K562 (cell line): ENCODE results near the gene LRRC15. TPM values are rescaled to one million over a fixed set of nuclear protein-coding genes. Genes with fewer than 3 reads are reported as not detected.

Source experiments
- ATAC-seq: fragments of 200-7000 bp; cut with Tn5 transposase; 3 replicates; pipeline ENCODE4 v1.9.1; 2020; ENCODE audit warnings: moderate library complexity
- BruUV-seq: library from RNA; stranded (reverse); fragments of 400-500 nt; replicated peaks from 2 replicates; lab custom pipeline; 2021; lab: Mats Ljungman, UMichigan
- CTCF ChIA-PET: fragments of 300-600 bp; formaldehyde crosslinking; extraction: SDS; loops from one replicate; lab custom pipeline; 2021; ENCODE audit warnings: low intra/inter-chr PET ratio; lab: Yijun Ruan, JAX
- POLR2A ChIA-PET: fragments of 300-600, 350-650 bp; sonication (Branson Sonifier 250); formaldehyde crosslinking; extraction: SDS; loops from one replicate; lab custom pipeline; 2021; ENCODE audit warnings: antibody characterized with exemption, inconsistent platforms; lab: Yijun Ruan, JAX
- DNase-seq, 4 experiments: peaks; one replicate each; pipeline versions ENCODE4 v3.0.0 to v3.0.0-alpha.2; 2011 to 2018; ENCODE audit warnings: low spot score in 3 of 4, mixed read lengths in 3 of 4; ENCODE audit errors: extremely low read depth in 1 of 4
- FAIRE-seq: peaks from 2 replicates; lab custom pipeline; 2011; peaks lifted over from hg19 to GRCh38; lab: Jason Lieb, UNC
- H2AFZ ChIP-seq: 2 replicates; pipeline ENCODE4 v1.6.0; 2011; ENCODE audit warnings: low read depth, low read length, control low read depth, inconsistent platforms
- H3K27ac ChIP-seq: fragments of 200-600 bp; 3 replicates; pipeline ENCODE4 v1.8.0; 2011; ENCODE audit warnings: low read depth, mild to moderate bottlenecking, control low read depth, inconsistent platforms, low read length, moderate library complexity, mixed read lengths; ENCODE audit errors: extremely low read depth
- H3K27me3 ChIP-seq, 2 experiments: fragments of 300-600 bp in 1 of 2; 2 replicates in 1 of 2; 3 replicates in 1 of 2; pipeline versions ENCODE4 v1.6.0 to v1.8.0; 2011; ENCODE audit warnings: inconsistent platforms in 2 of 2, low read length in 2 of 2, mild to moderate bottlenecking in 1 of 2, mixed read lengths in 1 of 2, moderate library complexity in 1 of 2; ENCODE audit not compliant: control insufficient read depth in 2 of 2, insufficient read depth in 2 of 2
- H3K36me3 ChIP-seq: fragments of 300-600 bp; 3 replicates; pipeline ENCODE4 v1.8.0; 2011; ENCODE audit warnings: mild to moderate bottlenecking, low read length, inconsistent platforms; ENCODE audit not compliant: control insufficient read depth, insufficient read depth
- H3K4me1 ChIP-seq, 2 experiments: fragments of 200-600 bp in 1 of 2; replicated peaks in 1 of 2; 2 replicates in 1 of 2; 3 replicates in 1 of 2; pipeline versions ENCODE4 v1.5.1 to v1.8.0; 2011; ENCODE audit warnings: inconsistent platforms in 2 of 2, low read length in 2 of 2, mild to moderate bottlenecking in 1 of 2, mixed read lengths in 1 of 2, moderate library complexity in 1 of 2; ENCODE audit not compliant: control insufficient read depth in 2 of 2, insufficient read depth in 2 of 2
- H3K4me2 ChIP-seq: 2 replicates; pipeline ENCODE4 v1.6.1; 2011; ENCODE audit warnings: low read length, control low read depth, inconsistent platforms, mixed read lengths; ENCODE audit not compliant: insufficient read depth
- H3K4me3 ChIP-seq: fragments of 200-600 bp; sonication (generic), shearing (Covaris generic); 2 replicates; pipeline ENCODE4 v1.5.1; 2016; ENCODE audit warnings: control low read depth, inconsistent platforms
- H3K79me2 ChIP-seq: fragments of 200-600 bp; 3 replicates; pipeline ENCODE4 v1.8.0; 2011; ENCODE audit warnings: low read length, inconsistent platforms; ENCODE audit not compliant: control insufficient read depth, insufficient read depth
- H3K9ac ChIP-seq, 2 experiments: 2 replicates each; pipeline versions ENCODE4 v1.6.0 to v1.6.1; 2011; ENCODE audit warnings: low read depth in 2 of 2, low read length in 2 of 2, control low read depth in 1 of 2, inconsistent platforms in 1 of 2, mild to moderate bottlenecking in 1 of 2, mixed read lengths in 1 of 2; ENCODE audit not compliant: insufficient read depth in 1 of 2
- H3K9me1 ChIP-seq: one replicate; pipeline ENCODE4 v1.6.0; 2011; ENCODE audit warnings: inconsistent platforms, mild to moderate bottlenecking, low read length, moderate library complexity; ENCODE audit not compliant: control insufficient read depth, insufficient read depth
- H3K9me3 ChIP-seq: replicated peaks from 2 replicates; pipeline ENCODE4 v1.5.1; 2011; ENCODE audit warnings: low read depth, low read length, inconsistent platforms; ENCODE audit not compliant: control insufficient read depth, insufficient read depth
- H4K20me1 ChIP-seq: replicated peaks from 2 replicates; pipeline ENCODE4 v1.6.1; 2011; ENCODE audit warnings: low read length, inconsistent platforms, mixed read lengths; ENCODE audit not compliant: control insufficient read depth, insufficient read depth
- CREM ChIP-seq: IDR thresholded peaks from 2 replicates; pipeline ENCODE4 v1.6.1; 2014; ENCODE audit warnings: antibody characterized with exemption, low read depth
- ETV6 ChIP-seq, 3 experiments: fragments of 150-350 bp in 1 of 3; sonication (generic) in 1 of 3; formaldehyde crosslinking in 1 of 3; IDR thresholded peaks; 2 replicates each; pipeline versions ENCODE4 v1.6.1 to v1.8.0; 2014 to 2022; ENCODE audit warnings: borderline replicate concordance in 2 of 3, low read depth in 2 of 3, antibody characterized with exemption in 1 of 3, low read length in 1 of 3, mild to moderate bottlenecking in 1 of 3, missing genetic modification reagents in 1 of 3
- FOS ChIP-seq: IDR thresholded peaks from 3 replicates; pipeline ENCODE4 v1.6.1; 2011; ENCODE audit not compliant: insufficient read length; ENCODE audit errors: extremely low read depth
- KDM5B ChIP-seq: fragments of 200-600 bp; sonication (generic); IDR thresholded peaks from 2 replicates; pipeline ENCODE4 v1.6.1; 2012; ENCODE audit warnings: low read depth, mild to moderate bottlenecking, moderate library complexity, low read length, control low read depth, inconsistent platforms; ENCODE audit not compliant: insufficient replicate concordance
- KLF10 ChIP-seq: fragments of 250-450 bp; sonication (Bioruptor Pico); IDR thresholded peaks from 2 replicates; pipeline ENCODE4 v1.6.1; 2021; ENCODE audit warnings: matching md5 sums
- MTA3 ChIP-seq: fragments of 450-650 bp; formaldehyde crosslinking; IDR thresholded peaks from 2 replicates; pipeline ENCODE4 v1.6.1; 2017; ENCODE audit warnings: mild to moderate bottlenecking, borderline replicate concordance
- NR1H2 ChIP-seq: sonication (generic); formaldehyde crosslinking; IDR thresholded peaks from 2 replicates; pipeline ENCODE4 v1.4.0; 2020; ENCODE audit warnings: mild to moderate bottlenecking, missing genetic modification reagents
- PPARD ChIP-seq: fragments of 250-450 bp; sonication (Bioruptor Pico); IDR thresholded peaks from 2 replicates; pipeline ENCODE4 v1.8.0; 2022; ENCODE audit warnings: inconsistent platforms, mild to moderate bottlenecking, moderate library complexity
- PTRF ChIP-seq: fragments of 450-650 bp; IDR thresholded peaks from 2 replicates; pipeline ENCODE4 v1.6.1; 2016; ENCODE audit warnings: mild to moderate bottlenecking, missing genetic modification characterization, missing compliant biosample characterization
- ZNF12 ChIP-seq: sonication (generic); formaldehyde crosslinking; IDR thresholded peaks from 2 replicates; pipeline ENCODE4 v1.4.0; 2020; ENCODE audit warnings: mild to moderate bottlenecking, missing genetic modification reagents
- ZNF384 ChIP-seq: IDR thresholded peaks from 2 replicates; pipeline ENCODE4 v1.6.1; 2012; ENCODE audit warnings: low read depth, low read length, improper control_type of control experiment
- ZNF561 ChIP-seq: fragments of 450-650 bp; formaldehyde crosslinking; conservative IDR thresholded peaks from 2 replicates; pipeline ENCODE4 v1.4.0; 2020; ENCODE audit warnings: mild to moderate bottlenecking, moderate library complexity
- ZNF696 ChIP-seq: fragments of 250-450 bp; sonication (Bioruptor Pico); conservative IDR thresholded peaks from 2 replicates; pipeline ENCODE4 v1.4.0; 2020; ENCODE audit warnings: mild to moderate bottlenecking, moderate library complexity
- WGBS: fragments of 100-300 bp; shearing (Covaris generic); methylation state at CpG from one replicate; pipeline ENCODE4 v1.1.6; 2016; ENCODE audit warnings: low coverage, mixed read lengths; ENCODE audit not compliant: insufficient coverage; ENCODE audit errors: missing lambda C conversion rate; 5-methylcytosine and 5-hydroxymethylcytosine counted together
- in situ Hi-C: fragments of 300-500 bp; cut with MboI; formaldehyde crosslinking; loops from 4 replicates; pipeline ENCODE4 v1.15.0; 2018; ENCODE audit warnings: inconsistent platforms, mixed read lengths
- intact Hi-C: fragments of 100-400 bp; cut with micrococcal nuclease; formaldehyde crosslinking; loops from 2 replicates; pipeline ENCODE4 v1.14.2; 2022
- polyA plus RNA-seq, 8 experiments: library from polyadenylated mRNA; depleted of rRNA in 4 of 8; stranded (reverse) in 5 of 8; unstranded in 3 of 8; fragments of >200 nt; fragmentation: Nextera tagmentation in 2 of 8; fragmentation: Illumina TruSeq in 1 of 8; extraction: Ambion mirVana in 2 of 8; extraction: Trizol in 1 of 8; gene quantifications; 2 replicates each; pipeline versions ENCODE4 v1.2.1 to v1.2.3, GENCODE V29; 2011 to 2014; ENCODE audit warnings: inconsistent platforms in 1 of 8, missing spikeins in 1 of 8
- total RNA-seq, 7 experiments: library from RNA; depleted of rRNA in 6 of 7; stranded (reverse); fragments of >200 nt in 6 of 7; fragmentation: Illumina TruSeq in 2 of 7; extraction: Trizol in 2 of 7; gene quantifications; 2 replicates each; pipeline versions ENCODE4 v1.2.1 to v1.2.3, GENCODE V29; 2011 to 2021; ENCODE audit warnings: low replicate concordance in 1 of 7
- TF ChIP-seq, protein P1 (sequence below): fragments of 450-650 bp; conservative IDR thresholded peaks from 2 replicates; pipeline ENCODE4 v1.6.1; 2016; ENCODE audit warnings: missing genetic modification characterization, low read depth, mild to moderate bottlenecking, control low read depth, missing compliant biosample characterization
- TF ChIP-seq, protein P2 (sequence below), 3 experiments: fragments of 200-800 bp in 1 of 3; fragments of 250-450 bp in 1 of 3; fragments of 450-650 bp in 1 of 3; sonication (Bioruptor Pico) in 1 of 3; sonication (Bioruptor generic) in 1 of 3; formaldehyde crosslinking in 1 of 3; IDR thresholded peaks; 2 replicates each; pipeline versions ENCODE4 v1.6.1 to v1.8.0; 2016 to 2022; ENCODE audit warnings: mild to moderate bottlenecking in 2 of 3, missing genetic modification characterization in 2 of 3, missing compliant biosample characterization in 1 of 3, moderate library complexity in 1 of 3

Gene LRRC15
- total and polyA plus RNA-seq, 9 of the 15 experiments (the other 6 are each of a cell fraction or from before 2014, with no cell fraction given), result not detected

DNA sequence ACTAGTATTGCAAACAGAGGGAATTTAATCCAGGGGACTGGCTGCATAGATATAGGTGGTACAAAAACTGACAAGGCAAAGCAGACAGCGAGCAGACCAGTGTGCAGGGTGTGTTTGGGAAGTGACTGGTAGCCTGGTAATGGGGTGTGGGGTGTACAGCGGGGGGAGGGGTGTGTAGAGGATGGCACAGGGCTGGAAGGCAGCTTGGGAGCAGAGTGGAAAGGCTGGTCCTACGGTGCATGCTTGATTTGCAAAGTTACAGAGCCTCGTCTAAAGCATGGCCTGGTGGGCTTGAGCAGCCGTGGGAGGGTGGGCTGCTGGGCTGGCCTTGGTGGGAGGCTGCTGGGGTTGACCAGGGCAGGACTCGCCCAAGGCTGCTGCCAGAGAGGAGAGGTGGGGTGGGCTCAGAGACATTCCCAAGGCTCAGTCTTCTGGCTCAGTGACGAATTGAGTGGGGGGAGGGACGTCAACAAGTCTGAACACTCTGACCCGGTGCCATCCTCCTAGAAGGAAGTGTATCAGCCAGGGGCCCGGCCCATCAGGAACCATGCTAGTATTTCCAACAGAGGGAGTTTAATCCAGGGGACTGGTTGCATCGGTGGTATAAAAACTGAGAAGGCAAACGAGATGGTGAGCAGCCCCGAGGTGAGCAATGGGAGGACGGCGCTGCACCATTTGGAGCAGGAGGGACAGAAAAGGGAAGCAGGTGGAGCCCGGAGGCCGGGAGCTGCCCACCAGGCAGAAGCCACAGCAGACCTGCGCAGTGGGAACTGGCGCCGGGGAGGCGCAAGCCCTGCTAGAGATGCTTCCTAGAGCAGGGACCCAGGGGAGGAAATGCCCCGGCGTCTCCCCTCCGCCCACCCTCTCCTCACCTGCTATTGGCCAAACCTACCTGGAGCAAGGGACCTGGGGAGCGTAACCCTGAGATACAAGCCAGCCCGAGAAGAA, 47.6 kb downstream of the LRRC15 start:
- intact Hi-C loops, result loop anchor here (10.0 kb wide), 1 partner anchor 727 kb away; the partner anchor contains the start of gene OPA1
- no peak overlapping the region for H2AFZ ChIP-seq
- ATAC-seq (no peak), DNase-seq (no peak), FAIRE-seq (no peak)
- no peak overlapping the region for H3K27ac ChIP-seq
- H3K36me3 ChIP-seq, result no peaks in the 10 kb centered on the region
- peaks cover 13 to 39% of the 10 kb centered on the region in 2 experiments; a peak in 4 of 5 replicates for H3K4me1 ChIP-seq
- H4K20me1 ChIP-seq, result no peaks in the 10 kb centered on the region
- H3K9ac ChIP-seq, result no peak overlapping the region
- H3K27me3 ChIP-seq, result peaks cover 0 to 5% of the 10 kb centered on the region in 2 experiments; a peak in 2 of 5 replicates
- no TSS peak for BruUV-seq
- ChIA-PET POLR2A (interaction anchor here (0.6 to 1.3 kb wide), 5 partner anchors 76 to 566 kb away, joined by 3 to 4 read pairs (median 3); no protein-coding TSS in a partner anchor), CTCF (no interaction called here)
- no peaks in the 10 kb centered on the region for H3K9me1 ChIP-seq
- H3K4me3 ChIP-seq, result no peak overlapping the region
- H3K4me2 ChIP-seq, result no peak overlapping the region
- 38% methylated on average over 23 of the region's 26 CpGs for WGBS
- in situ Hi-C loops, result loop anchor here (10.0 to 25.0 kb wide), 2 partner anchors 667 to 1510 kb away; no protein-coding TSS in a partner anchor
- H3K9me3 ChIP-seq, result peaks cover 4% of the 10 kb centered on the region; the same call in 1 of the 2 replicates
- H3K79me2 ChIP-seq, result no peaks in the 10 kb centered on the region
- TF ChIP-seq, protein P1, sequence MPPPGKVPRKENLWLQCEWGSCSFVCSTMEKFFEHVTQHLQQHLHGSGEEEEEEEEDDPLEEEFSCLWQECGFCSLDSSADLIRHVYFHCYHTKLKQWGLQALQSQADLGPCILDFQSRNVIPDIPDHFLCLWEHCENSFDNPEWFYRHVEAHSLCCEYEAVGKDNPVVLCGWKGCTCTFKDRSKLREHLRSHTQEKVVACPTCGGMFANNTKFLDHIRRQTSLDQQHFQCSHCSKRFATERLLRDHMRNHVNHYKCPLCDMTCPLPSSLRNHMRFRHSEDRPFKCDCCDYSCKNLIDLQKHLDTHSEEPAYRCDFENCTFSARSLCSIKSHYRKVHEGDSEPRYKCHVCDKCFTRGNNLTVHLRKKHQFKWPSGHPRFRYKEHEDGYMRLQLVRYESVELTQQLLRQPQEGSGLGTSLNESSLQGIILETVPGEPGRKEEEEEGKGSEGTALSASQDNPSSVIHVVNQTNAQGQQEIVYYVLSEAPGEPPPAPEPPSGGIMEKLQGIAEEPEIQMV, result no peak
- TF ChIP-seq ZNF561 (no peak), PPARD (CRISPR knock-in tag) (no peak), ZNF384 (no peak), FOS (no peak), KDM5B (no peak), MTA3 (no peak), PTRF (tag) (no peak), ZNF696 (CRISPR knock-in tag) (no peak), ETV6 (IDR thresholded peaks at IDR 0.05; ENCODE audit: borderline replicate concordance in 1 of 2, low read depth in 2 of 2, low read length in 1 of 2) (no peak), ETV6 (CRISPR knock-in tag; IDR thresholded peaks at IDR 0.05; ENCODE audit: borderline replicate concordance) (no peak), KLF10 (CRISPR knock-in tag) (no peak), ZNF12 (CRISPR knock-in tag) (no peak), CREM (no peak), NR1H2 (CRISPR knock-in tag) (no peak)
- TF ChIP-seq, protein P2, sequence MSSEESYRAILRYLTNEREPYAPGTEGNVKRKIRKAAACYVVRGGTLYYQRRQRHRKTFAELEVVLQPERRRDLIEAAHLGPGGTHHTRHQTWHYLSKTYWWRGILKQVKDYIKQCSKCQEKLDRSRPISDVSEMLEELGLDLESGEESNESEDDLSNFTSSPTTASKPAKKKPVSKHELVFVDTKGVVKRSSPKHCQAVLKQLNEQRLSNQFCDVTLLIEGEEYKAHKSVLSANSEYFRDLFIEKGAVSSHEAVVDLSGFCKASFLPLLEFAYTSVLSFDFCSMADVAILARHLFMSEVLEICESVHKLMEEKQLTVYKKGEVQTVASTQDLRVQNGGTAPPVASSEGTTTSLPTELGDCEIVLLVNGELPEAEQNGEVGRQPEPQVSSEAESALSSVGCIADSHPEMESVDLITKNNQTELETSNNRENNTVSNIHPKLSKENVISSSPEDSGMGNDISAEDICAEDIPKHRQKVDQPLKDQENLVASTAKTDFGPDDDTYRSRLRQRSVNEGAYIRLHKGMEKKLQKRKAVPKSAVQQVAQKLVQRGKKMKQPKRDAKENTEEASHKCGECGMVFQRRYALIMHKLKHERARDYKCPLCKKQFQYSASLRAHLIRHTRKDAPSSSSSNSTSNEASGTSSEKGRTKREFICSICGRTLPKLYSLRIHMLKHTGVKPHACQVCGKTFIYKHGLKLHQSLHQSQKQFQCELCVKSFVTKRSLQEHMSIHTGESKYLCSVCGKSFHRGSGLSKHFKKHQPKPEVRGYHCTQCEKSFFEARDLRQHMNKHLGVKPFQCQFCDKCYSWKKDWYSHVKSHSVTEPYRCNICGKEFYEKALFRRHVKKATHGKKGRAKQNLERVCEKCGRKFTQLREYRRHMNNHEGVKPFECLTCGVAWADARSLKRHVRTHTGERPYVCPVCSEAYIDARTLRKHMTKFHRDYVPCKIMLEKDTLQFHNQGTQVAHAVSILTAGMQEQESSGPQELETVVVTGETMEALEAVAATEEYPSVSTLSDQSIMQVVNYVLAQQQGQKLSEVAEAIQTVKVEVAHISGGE (CRISPR knock-in tag; IDR thresholded peaks at IDR 0.05), result no peak
